PC-9 (cell line): ENCODE measurements around the gene SLIT1. TPM values are rescaled to one million over a fixed set of nuclear protein-coding genes. Genes with fewer than 3 reads are reported as not detected.

ENCODE experiments used
- BruUV-seq: library from RNA; stranded (reverse); fragments of 400-500 nt; replicated peaks from 2 replicates; lab custom pipeline; 2021; lab: Mats Ljungman, UMichigan
- CTCF ChIA-PET: fragments of 300-600 bp; sonication (Branson Sonifier 250); formaldehyde crosslinking; loops from one replicate; lab custom pipeline; 2022; ENCODE audit warnings: antibody characterized with exemption; lab: Charles Lee
- POLR2A ChIA-PET: fragments of 300-600 bp; sonication (Branson Sonifier 250); formaldehyde crosslinking; loops from one replicate; lab custom pipeline; 2022; ENCODE audit warnings: antibody characterized with exemption; ENCODE audit not compliant: unreplicated experiment; lab: Charles Lee
- DNase-seq, 2 experiments: peaks; one replicate each; pipeline versions ENCODE4 v3.0.0 to v3.0.0-alpha.2; 2015 to 2022; ENCODE audit warnings: mixed read lengths in 1 of 2
- H2AFZ ChIP-seq: fragments of 200-600 bp; sonication (generic); 2 replicates; pipeline ENCODE4 v1.8.1; 2017; ENCODE audit warnings: antibody characterized with exemption
- H3F3A ChIP-seq: fragments of 200-600 bp; sonication (generic); 2 replicates; pipeline ENCODE4 v1.8.1; 2017; ENCODE audit warnings: antibody characterized with exemption, mild to moderate bottlenecking, low read depth; ENCODE audit not compliant: insufficient read depth
- H3K27ac ChIP-seq: fragments of 200-600 bp; sonication (generic); 2 replicates; pipeline ENCODE4 v1.6.1; 2016; ENCODE audit warnings: mixed run types
- H3K27me3 ChIP-seq: fragments of 200-600 bp; sonication (generic); 2 replicates; pipeline ENCODE4 v1.6.1; 2016; ENCODE audit warnings: low read depth, mixed run types; ENCODE audit not compliant: insufficient read depth
- H3K36me3 ChIP-seq: fragments of 200-600 bp; sonication (generic); 2 replicates; pipeline ENCODE4 v1.6.1; 2016; ENCODE audit warnings: low read depth, mixed run types
- H3K4me1 ChIP-seq: fragments of 200-600 bp; sonication (generic); replicated peaks from 2 replicates; pipeline ENCODE4 v1.6.1; 2016; ENCODE audit warnings: mixed run types; ENCODE audit not compliant: insufficient read depth
- H3K4me2 ChIP-seq: fragments of 200-600 bp; sonication (generic); 2 replicates; pipeline ENCODE4 v1.6.1; 2017; ENCODE audit warnings: mixed run types
- H3K4me3 ChIP-seq: fragments of 200-600 bp; sonication (generic); 2 replicates; pipeline ENCODE4 v1.6.1; 2016; ENCODE audit warnings: mixed run types
- H3K79me2 ChIP-seq: fragments of 200-600 bp; sonication (generic); 2 replicates; pipeline ENCODE4 v1.6.1; 2017; ENCODE audit warnings: low read depth, mixed run types
- H3K9me2 ChIP-seq: fragments of 200-600 bp; sonication (generic); 2 replicates; pipeline ENCODE4 v1.8.1; 2017; ENCODE audit warnings: mild to moderate bottlenecking; ENCODE audit not compliant: insufficient read depth
- H3K9me3 ChIP-seq: fragments of 200-600 bp; sonication (generic); 2 replicates; pipeline ENCODE4 v1.8.1; 2016; ENCODE audit warnings: low read depth; ENCODE audit not compliant: insufficient read depth
- H4K20me1 ChIP-seq: fragments of 200-600 bp; sonication (generic); 2 replicates; pipeline ENCODE4 v1.8.1; 2017; ENCODE audit not compliant: insufficient read depth
- EZH2 ChIP-seq: fragments of 200-600 bp; sonication (generic); IDR thresholded peaks from 2 replicates; pipeline ENCODE4 v1.8.0; 2017; ENCODE audit warnings: antibody characterized with exemption, low read depth
- intact Hi-C: fragments of 100-400 bp; cut with micrococcal nuclease; formaldehyde crosslinking; loops from one replicate; pipeline ENCODE4 v1.10.0; 2022; ENCODE audit not compliant: unreplicated experiment
- total RNA-seq: library from RNA; stranded (reverse); gene quantifications from 2 replicates; pipeline ENCODE4 v1.2.3, GENCODE V29; 2021
- TF ChIP-seq, protein P1 (sequence below): fragments of 200-600 bp; sonication (generic); conservative IDR thresholded peaks from 2 replicates; pipeline ENCODE4 v1.6.1; 2017; ENCODE audit warnings: mixed run types, antibody characterized with exemption, mild to moderate bottlenecking, moderate library complexity

The SLIT1 gene
- total RNA-seq, 1 experiment from 2014 or later = not detected

DNA sequence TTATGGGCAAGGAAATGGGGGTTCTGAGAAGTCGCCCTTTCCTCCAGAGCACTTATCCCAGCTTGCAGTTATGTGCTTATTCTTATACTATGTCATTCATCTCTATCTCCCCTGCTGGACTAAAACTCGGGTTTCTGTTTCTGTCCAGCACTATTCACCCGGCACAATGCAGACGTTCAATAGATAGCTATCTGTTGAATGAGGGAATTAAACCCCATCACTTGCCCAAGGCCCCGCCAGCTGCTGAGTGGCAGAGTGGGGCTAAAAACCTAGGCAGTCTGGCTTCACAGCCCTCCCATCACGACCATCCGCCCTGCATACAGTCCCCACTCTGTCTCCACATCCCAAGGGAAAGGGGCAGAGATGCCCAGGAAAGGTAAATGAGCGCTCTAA is 5.4 kb downstream of the SLIT1 start:
- TF ChIP-seq, protein P1, sequence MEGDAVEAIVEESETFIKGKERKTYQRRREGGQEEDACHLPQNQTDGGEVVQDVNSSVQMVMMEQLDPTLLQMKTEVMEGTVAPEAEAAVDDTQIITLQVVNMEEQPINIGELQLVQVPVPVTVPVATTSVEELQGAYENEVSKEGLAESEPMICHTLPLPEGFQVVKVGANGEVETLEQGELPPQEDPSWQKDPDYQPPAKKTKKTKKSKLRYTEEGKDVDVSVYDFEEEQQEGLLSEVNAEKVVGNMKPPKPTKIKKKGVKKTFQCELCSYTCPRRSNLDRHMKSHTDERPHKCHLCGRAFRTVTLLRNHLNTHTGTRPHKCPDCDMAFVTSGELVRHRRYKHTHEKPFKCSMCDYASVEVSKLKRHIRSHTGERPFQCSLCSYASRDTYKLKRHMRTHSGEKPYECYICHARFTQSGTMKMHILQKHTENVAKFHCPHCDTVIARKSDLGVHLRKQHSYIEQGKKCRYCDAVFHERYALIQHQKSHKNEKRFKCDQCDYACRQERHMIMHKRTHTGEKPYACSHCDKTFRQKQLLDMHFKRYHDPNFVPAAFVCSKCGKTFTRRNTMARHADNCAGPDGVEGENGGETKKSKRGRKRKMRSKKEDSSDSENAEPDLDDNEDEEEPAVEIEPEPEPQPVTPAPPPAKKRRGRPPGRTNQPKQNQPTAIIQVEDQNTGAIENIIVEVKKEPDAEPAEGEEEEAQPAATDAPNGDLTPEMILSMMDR = no peak
- no peak for TF ChIP-seq EZH2
- POLR2A ChIA-PET = no interaction called here
- Histone ChIP-seq H2AFZ (no peak overlapping the region), H4K20me1 (no peaks in the 10 kb centered on the region), H3F3A (no peaks in the 10 kb centered on the region), H3K4me3 (no peak overlapping the region), H3K9me2 (no peaks in the 10 kb centered on the region), H3K79me2 (no peaks in the 10 kb centered on the region), H3K4me1 (no peaks in the 10 kb centered on the region), H3K27ac (no peak overlapping the region), H3K36me3 (no peaks in the 10 kb centered on the region), H3K27me3 (peaks cover 56% of the 10 kb centered on the region), H3K9me3 (no peaks in the 10 kb centered on the region), H3K4me2 (no peak overlapping the region)
- intact Hi-C loops = no loop called here
- CTCF ChIA-PET = no interaction called here
- BruUV-seq = no TSS peak
- no peak for DNase-seq

DNA sequence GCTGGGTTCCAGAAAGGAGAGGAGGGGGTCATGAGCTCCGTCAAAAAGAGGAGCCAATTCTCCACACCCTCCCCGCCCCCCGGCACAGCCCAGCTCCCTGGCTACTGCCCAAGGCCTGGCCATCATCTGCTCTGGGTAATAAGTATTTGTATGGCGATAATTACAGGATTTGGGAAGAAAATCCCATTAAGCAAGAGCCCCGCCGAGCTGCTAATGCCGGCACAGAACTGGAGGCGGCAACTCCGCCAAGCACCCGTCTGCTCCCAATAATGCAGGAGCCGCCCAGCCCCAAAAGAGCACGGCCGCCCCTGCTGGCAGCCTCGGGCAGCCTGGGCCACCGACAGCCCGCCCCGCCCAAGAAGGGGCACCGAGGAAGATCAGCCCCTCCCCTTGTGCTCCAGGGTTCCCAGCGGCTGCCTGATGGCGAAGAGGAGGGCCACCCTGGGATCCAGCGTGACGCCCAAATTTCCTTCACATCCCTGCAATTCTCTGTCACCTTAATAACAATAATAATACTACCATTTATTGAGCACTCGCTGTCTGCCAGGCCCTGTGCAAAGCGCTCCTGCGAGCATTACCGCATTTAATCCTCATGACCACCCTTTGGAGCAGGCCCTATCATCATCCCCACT is 5.9 kb downstream of the SLIT1 start:
- no peaks in the 10 kb centered on the region for H3K4me1 ChIP-seq
- H3F3A ChIP-seq = no peaks in the 10 kb centered on the region
- no peaks in the 10 kb centered on the region for H3K9me2 ChIP-seq
- H3K9me3 ChIP-seq = no peaks in the 10 kb centered on the region
- ChIA-PET CTCF (no interaction called here), POLR2A (no interaction called here)
- no peak overlapping the region for H3K4me2 ChIP-seq
- BruUV-seq = no TSS peak
- TF ChIP-seq, protein P1 = no peak
- TF ChIP-seq EZH2 = no peak
- no peak overlapping the region for H3K27ac ChIP-seq
- DNase-seq = no peak
- H4K20me1 ChIP-seq = no peaks in the 10 kb centered on the region
- intact Hi-C loops = no loop called here
- no peaks in the 10 kb centered on the region for H3K79me2 ChIP-seq
- H3K27me3 ChIP-seq = peaks cover 56% of the 10 kb centered on the region
- no peak overlapping the region for H2AFZ ChIP-seq
- H3K36me3 ChIP-seq = no peaks in the 10 kb centered on the region
- H3K4me3 ChIP-seq = no peak overlapping the region

- peaks cover 52% of the 10 kb centered on the region for H3K27me3 ChIP-seq
- no peaks in the 10 kb centered on the region for H3K79me2 ChIP-seq
- H2AFZ ChIP-seq = no peak overlapping the region
- H4K20me1 ChIP-seq = no peaks in the 10 kb centered on the region
- no peak overlapping the region for H3K4me2 ChIP-seq
- BruUV-seq = no TSS peak
- no peak for TF ChIP-seq EZH2
- intact Hi-C loops = no loop called here
- no peaks in the 10 kb centered on the region for H3K4me1 ChIP-seq
- no peaks in the 10 kb centered on the region for H3F3A ChIP-seq
- H3K4me3 ChIP-seq = no peak overlapping the region
- no peak for DNase-seq
- no peaks in the 10 kb centered on the region for H3K9me2 ChIP-seq
- no peaks in the 10 kb centered on the region for H3K9me3 ChIP-seq
- H3K27ac ChIP-seq = no peak overlapping the region
- CTCF ChIA-PET = no interaction called here
- POLR2A ChIA-PET = no interaction called here
- H3K36me3 ChIP-seq = no peaks in the 10 kb centered on the region
These were observed 6.4 kb downstream of the SLIT1 start for GRCh38 chr10:97179311-97179710.

DNA sequence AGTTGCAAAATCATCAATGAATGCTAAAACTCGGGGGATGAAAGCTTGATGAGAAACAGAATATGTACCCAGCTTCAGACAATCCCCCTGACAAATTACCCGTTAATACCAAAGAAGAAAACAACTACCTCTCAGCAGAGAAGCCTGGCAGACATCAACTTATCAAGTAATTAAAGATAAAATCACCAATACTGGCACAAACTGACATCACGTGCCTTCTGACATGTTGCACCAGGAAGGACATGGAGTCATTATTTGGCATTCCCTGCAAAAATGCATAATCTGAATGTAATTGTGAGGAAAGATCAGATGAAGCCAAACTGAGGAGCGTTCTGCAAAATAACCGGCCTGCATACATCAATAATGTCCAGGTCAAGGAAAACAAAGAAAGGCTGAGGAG is 7.7 kb downstream of the SLIT1 start:
- no peak overlapping the region for H3K4me2 ChIP-seq
- no peaks in the 10 kb centered on the region for H3K9me3 ChIP-seq
- ChIA-PET CTCF (no interaction called here), POLR2A (no interaction called here)
- H3K27ac ChIP-seq = no peak overlapping the region
- H3K9me2 ChIP-seq = no peaks in the 10 kb centered on the region
- no peak overlapping the region for H3K4me3 ChIP-seq
- H3F3A ChIP-seq = no peaks in the 10 kb centered on the region
- H3K4me1 ChIP-seq = no peaks in the 10 kb centered on the region
- BruUV-seq = no TSS peak
- H2AFZ ChIP-seq = no peak overlapping the region
- H4K20me1 ChIP-seq = no peaks in the 10 kb centered on the region
- intact Hi-C loops = no loop called here
- TF ChIP-seq, protein P1 = no peak
- no peak for TF ChIP-seq EZH2
- peaks cover 42% of the 10 kb centered on the region for H3K27me3 ChIP-seq
- DNase-seq = no peak
- H3K79me2 ChIP-seq = no peaks in the 10 kb centered on the region
- no peaks in the 10 kb centered on the region for H3K36me3 ChIP-seq
